HepG2 (cell line): ENCODE results near the gene NXT1.

Source experiments
- ASH2L ChIP-seq: fragments of 300-600, 200-600 bp; sonication (generic); IDR thresholded peaks from 2 replicates; pipeline ENCODE4 v1.7.0; 2017; ENCODE audit warnings: low read depth, mild to moderate bottlenecking, moderate library complexity, mixed read lengths, low read length; ENCODE audit not compliant: insufficient read length
- FOXM1 ChIP-seq: sonication (generic); formaldehyde crosslinking; IDR thresholded peaks from 2 replicates; pipeline ENCODE4 v1.5.0; 2020; ENCODE audit warnings: missing genetic modification reagents
- KDM5A ChIP-seq: fragments of 200-600 bp; sonication (generic); IDR thresholded peaks from 2 replicates; pipeline ENCODE4 v1.7.0; 2018; ENCODE audit warnings: antibody characterized with exemption, mild to moderate bottlenecking, low read length, borderline replicate concordance
- MED1 ChIP-seq: sonication (generic); formaldehyde crosslinking; IDR thresholded peaks from 2 replicates; pipeline ENCODE4 v1.4.0; 2020; ENCODE audit warnings: missing genetic modification reagents
- POLR2AphosphoS5 ChIP-seq: IDR thresholded peaks from 2 replicates; pipeline ENCODE4 v1.6.1; 2012; ENCODE audit warnings: low read depth, low read length
- SMARCC2 ChIP-seq: fragments of 450-650 bp; IDR thresholded peaks from 2 replicates; pipeline ENCODE4 v1.6.1; 2017; ENCODE audit warnings: antibody characterized with exemption, mild to moderate bottlenecking
- TP53 ChIP-seq: sonication (generic); formaldehyde crosslinking; conservative IDR thresholded peaks from 2 replicates; pipeline ENCODE4 v1.4.0; 2020; ENCODE audit warnings: missing genetic modification reagents
- YY1 ChIP-seq: IDR thresholded peaks from 2 replicates; pipeline ENCODE4 v1.6.1; 2011; ENCODE audit warnings: low read length, low read depth, moderate library complexity, mild to moderate bottlenecking; ENCODE audit not compliant: insufficient read depth, insufficient replicate concordance
- ZBTB21 ChIP-seq: sonication (generic); formaldehyde crosslinking; IDR thresholded peaks from 2 replicates; pipeline ENCODE4 v1.4.0; 2020; ENCODE audit warnings: missing genetic modification reagents
- ZNF30 ChIP-seq: sonication (generic); formaldehyde crosslinking; IDR thresholded peaks from 2 replicates; pipeline ENCODE4 v1.5.0; 2020; ENCODE audit warnings: mild to moderate bottlenecking, missing genetic modification reagents
- TF ChIP-seq, protein P1 (sequence below), 2 experiments: sonication (generic) in 1 of 2; formaldehyde crosslinking in 1 of 2; IDR thresholded peaks; 2 replicates each; pipeline versions ENCODE4 v1.5.1 to v1.6.1; 2011 to 2020; ENCODE audit warnings: borderline replicate concordance in 1 of 2, low read depth in 1 of 2, low read length in 1 of 2, mild to moderate bottlenecking in 1 of 2, missing genetic modification reagents in 1 of 2, moderate library complexity in 1 of 2
- TF ChIP-seq, protein P2 (sequence below), 2 experiments: IDR thresholded peaks; 2 replicates each; pipeline ENCODE4 v1.6.1; 2011 to 2012; ENCODE audit warnings: low read length in 2 of 2, borderline replicate concordance in 1 of 2, low read depth in 1 of 2, mild to moderate bottlenecking in 1 of 2, moderate library complexity in 1 of 2
- TF ChIP-seq, protein P3 (sequence below): sonication (generic); formaldehyde crosslinking; IDR thresholded peaks from 2 replicates; pipeline ENCODE4 v1.5.0; 2020; ENCODE audit warnings: mild to moderate bottlenecking, missing genetic modification reagents, moderate library complexity

DNA sequence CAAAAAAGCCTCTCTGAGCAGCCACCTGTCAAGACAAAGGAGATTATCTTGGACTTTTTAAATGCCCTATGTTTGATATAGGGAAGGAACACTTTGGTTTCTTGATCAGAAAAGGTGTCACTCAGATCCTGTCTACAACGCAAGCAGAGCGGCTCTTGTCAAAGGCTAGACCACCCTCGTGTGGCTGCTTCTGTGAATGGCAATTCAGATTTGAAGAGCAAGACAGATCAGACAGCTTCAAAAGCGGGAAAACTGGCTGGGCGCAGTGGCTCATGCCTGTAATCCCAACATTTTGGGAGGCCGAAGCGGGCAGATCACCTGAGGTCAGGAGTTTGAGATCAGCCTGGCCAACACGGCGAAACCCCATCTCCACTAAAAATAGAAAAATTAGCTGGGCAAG lies 10.1 kb upstream of the NXT1 start:
- TF ChIP-seq ZNF30 (CRISPR knock-in tag) (no peak), ASH2L (no peak), KDM5A (no peak), MED1 (CRISPR knock-in tag) (peak; percentile 14; the same call in 1 of the 2 replicates), YY1 (no peak), TP53 (CRISPR knock-in tag) (no peak), FOXM1 (no peak), SMARCC2 (no peak), POLR2AphosphoS5 (no peak), ZBTB21 (CRISPR knock-in tag) (no peak)
- TF ChIP-seq, protein P1, sequence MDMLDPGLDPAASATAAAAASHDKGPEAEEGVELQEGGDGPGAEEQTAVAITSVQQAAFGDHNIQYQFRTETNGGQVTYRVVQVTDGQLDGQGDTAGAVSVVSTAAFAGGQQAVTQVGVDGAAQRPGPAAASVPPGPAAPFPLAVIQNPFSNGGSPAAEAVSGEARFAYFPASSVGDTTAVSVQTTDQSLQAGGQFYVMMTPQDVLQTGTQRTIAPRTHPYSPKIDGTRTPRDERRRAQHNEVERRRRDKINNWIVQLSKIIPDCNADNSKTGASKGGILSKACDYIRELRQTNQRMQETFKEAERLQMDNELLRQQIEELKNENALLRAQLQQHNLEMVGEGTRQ (IDR thresholded peaks at IDR 0.05; ENCODE audit: low read depth, low read length): no peak
- TF ChIP-seq, protein P1 (CRISPR knock-in tag; IDR thresholded peaks at IDR 0.05; ENCODE audit: borderline replicate concordance): no peak
- TF ChIP-seq, protein P2, sequence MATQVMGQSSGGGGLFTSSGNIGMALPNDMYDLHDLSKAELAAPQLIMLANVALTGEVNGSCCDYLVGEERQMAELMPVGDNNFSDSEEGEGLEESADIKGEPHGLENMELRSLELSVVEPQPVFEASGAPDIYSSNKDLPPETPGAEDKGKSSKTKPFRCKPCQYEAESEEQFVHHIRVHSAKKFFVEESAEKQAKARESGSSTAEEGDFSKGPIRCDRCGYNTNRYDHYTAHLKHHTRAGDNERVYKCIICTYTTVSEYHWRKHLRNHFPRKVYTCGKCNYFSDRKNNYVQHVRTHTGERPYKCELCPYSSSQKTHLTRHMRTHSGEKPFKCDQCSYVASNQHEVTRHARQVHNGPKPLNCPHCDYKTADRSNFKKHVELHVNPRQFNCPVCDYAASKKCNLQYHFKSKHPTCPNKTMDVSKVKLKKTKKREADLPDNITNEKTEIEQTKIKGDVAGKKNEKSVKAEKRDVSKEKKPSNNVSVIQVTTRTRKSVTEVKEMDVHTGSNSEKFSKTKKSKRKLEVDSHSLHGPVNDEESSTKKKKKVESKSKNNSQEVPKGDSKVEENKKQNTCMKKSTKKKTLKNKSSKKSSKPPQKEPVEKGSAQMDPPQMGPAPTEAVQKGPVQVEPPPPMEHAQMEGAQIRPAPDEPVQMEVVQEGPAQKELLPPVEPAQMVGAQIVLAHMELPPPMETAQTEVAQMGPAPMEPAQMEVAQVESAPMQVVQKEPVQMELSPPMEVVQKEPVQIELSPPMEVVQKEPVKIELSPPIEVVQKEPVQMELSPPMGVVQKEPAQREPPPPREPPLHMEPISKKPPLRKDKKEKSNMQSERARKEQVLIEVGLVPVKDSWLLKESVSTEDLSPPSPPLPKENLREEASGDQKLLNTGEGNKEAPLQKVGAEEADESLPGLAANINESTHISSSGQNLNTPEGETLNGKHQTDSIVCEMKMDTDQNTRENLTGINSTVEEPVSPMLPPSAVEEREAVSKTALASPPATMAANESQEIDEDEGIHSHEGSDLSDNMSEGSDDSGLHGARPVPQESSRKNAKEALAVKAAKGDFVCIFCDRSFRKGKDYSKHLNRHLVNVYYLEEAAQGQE (IDR thresholded peaks at IDR 0.05; ENCODE audit: borderline replicate concordance in 1 of 2, low read depth in 1 of 2, low read length in 2 of 2): no peak
- TF ChIP-seq, protein P3, sequence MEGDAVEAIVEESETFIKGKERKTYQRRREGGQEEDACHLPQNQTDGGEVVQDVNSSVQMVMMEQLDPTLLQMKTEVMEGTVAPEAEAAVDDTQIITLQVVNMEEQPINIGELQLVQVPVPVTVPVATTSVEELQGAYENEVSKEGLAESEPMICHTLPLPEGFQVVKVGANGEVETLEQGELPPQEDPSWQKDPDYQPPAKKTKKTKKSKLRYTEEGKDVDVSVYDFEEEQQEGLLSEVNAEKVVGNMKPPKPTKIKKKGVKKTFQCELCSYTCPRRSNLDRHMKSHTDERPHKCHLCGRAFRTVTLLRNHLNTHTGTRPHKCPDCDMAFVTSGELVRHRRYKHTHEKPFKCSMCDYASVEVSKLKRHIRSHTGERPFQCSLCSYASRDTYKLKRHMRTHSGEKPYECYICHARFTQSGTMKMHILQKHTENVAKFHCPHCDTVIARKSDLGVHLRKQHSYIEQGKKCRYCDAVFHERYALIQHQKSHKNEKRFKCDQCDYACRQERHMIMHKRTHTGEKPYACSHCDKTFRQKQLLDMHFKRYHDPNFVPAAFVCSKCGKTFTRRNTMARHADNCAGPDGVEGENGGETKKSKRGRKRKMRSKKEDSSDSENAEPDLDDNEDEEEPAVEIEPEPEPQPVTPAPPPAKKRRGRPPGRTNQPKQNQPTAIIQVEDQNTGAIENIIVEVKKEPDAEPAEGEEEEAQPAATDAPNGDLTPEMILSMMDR: peak; percentile 96
